DND-41 (cell line): Measurements from ENCODE around the gene DOCK3.
"Not testable (repeated sequence)": the region's sequence is repeated elsewhere in the genome, so short reads cannot be mapped to it uniquely, and the experiment has no call there.

Source experiments
- ATAC-seq: fragments of 200-7000 bp; cut with Tn5 transposase; 3 replicates; pipeline ENCODE4 v1.9.1; 2021; ENCODE audit warnings: low read depth; ENCODE audit not compliant: insufficient read depth
- DNase-seq: peaks from one replicate; pipeline ENCODE4 v3.0.0-alpha.2; 2020
- H2AFZ ChIP-seq: 2 replicates; pipeline ENCODE4 v1.6.0; 2012; ENCODE audit warnings: low read depth, low read length
- H3K27ac ChIP-seq: 2 replicates; pipeline ENCODE4 v1.5.1; 2012; ENCODE audit warnings: low read length, inconsistent platforms
- H3K27me3 ChIP-seq: fragments of 200-600 bp; sonication (generic); 2 replicates; pipeline ENCODE4 v1.6.0; 2012; ENCODE audit warnings: low read length, mild to moderate bottlenecking, inconsistent platforms; ENCODE audit not compliant: insufficient read depth, poor library complexity
- H3K36me3 ChIP-seq: 2 replicates; pipeline ENCODE4 v1.5.1; 2012; ENCODE audit warnings: low read length, inconsistent platforms; ENCODE audit not compliant: insufficient read depth
- H3K4me1 ChIP-seq: 2 replicates; pipeline ENCODE4 v1.5.1; 2012; ENCODE audit warnings: mild to moderate bottlenecking, low read length; ENCODE audit not compliant: insufficient read depth
- H3K4me2 ChIP-seq: 2 replicates; pipeline ENCODE4 v1.6.0; 2012; ENCODE audit warnings: mild to moderate bottlenecking, moderate library complexity, low read length, inconsistent platforms; ENCODE audit not compliant: insufficient read depth
- H3K4me3 ChIP-seq, 2 experiments: fragments of 200-600 bp in 1 of 2; shearing (Covaris generic) in 1 of 2; 2 replicates each; pipeline ENCODE4 v1.5.1; 2012 to 2016; ENCODE audit warnings: inconsistent platforms in 2 of 2, low read length in 2 of 2, mild to moderate bottlenecking in 2 of 2, low read depth in 1 of 2, moderate library complexity in 1 of 2
- H3K79me2 ChIP-seq: 2 replicates; pipeline ENCODE4 v1.6.0; 2012; ENCODE audit warnings: low read length, inconsistent platforms; ENCODE audit not compliant: insufficient read depth
- H3K9ac ChIP-seq: 2 replicates; pipeline ENCODE4 v1.6.0; 2012; ENCODE audit warnings: low read depth, mild to moderate bottlenecking, inconsistent platforms, low read length, moderate library complexity
- H3K9me3 ChIP-seq: 2 replicates; pipeline ENCODE4 v1.5.1; 2012; ENCODE audit warnings: low read length, moderate library complexity, mild to moderate bottlenecking, inconsistent platforms; ENCODE audit not compliant: insufficient read depth, severe bottlenecking
- H4K20me1 ChIP-seq: 2 replicates; pipeline ENCODE4 v1.6.0; 2012; ENCODE audit warnings: low read length; ENCODE audit not compliant: insufficient read depth
- EZH2 ChIP-seq: IDR thresholded peaks from 3 replicates; pipeline ENCODE4 v1.6.1; 2012; ENCODE audit warnings: borderline replicate concordance, low read depth, mild to moderate bottlenecking, moderate library complexity, low read length, inconsistent platforms; ENCODE audit not compliant: severe bottlenecking
- TF ChIP-seq, protein P1 (sequence below): IDR thresholded peaks from 2 replicates; pipeline ENCODE4 v1.5.1; 2012; ENCODE audit warnings: borderline replicate concordance, low read length, moderate library complexity, mild to moderate bottlenecking; ENCODE audit not compliant: poor library complexity, severe bottlenecking; ENCODE audit errors: extremely low read depth

The DOCK3 gene

DNA sequence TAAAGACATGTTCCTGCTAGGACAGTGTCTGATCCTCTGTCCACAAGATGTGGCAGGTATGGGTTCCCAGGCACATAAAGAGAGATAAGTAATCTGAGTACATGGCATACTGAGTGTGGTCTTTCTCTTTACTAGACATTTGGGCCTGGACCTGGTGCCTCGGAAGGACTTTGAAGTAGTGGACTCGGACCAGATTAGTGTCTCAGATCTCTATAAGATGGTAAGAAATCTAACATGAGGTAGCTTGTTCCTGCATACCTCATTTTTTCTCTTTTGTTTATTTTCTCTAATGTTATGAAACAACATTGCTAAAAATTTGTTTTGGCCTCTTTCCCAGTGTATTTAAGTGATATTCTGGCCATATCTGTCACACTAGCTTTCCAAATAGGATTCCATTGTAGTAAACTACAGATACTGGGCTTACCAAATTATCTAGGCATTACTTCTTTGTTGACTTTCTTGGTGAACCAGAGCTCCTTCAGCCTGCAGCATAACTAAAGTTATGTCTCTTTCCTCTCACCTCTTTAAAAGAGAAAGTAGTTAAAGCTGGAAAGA is 400.6 kb downstream of the DOCK3 start:
- DNase-seq = no peak

DNA sequence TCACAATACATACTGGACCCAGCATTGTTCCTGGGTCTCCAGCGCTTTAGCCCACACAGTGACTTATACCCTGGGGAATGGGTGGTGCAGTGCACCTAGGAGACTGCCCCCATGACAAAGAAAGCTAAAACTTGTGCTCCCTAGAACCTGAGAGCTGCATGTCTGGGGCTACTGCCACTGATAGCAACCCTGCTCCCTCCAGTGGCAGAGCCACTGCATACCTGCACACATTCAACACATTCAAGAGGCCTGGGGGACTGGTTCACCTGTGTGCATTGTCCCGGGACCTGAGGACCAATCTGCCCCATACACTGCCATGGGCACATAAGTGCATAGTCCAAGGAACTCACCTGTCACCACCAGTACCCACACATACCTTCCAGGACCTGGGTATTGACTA is 407.6 kb downstream of the DOCK3 start:
- TF ChIP-seq EZH2 = no peak

More for the DNA sequence above, 400.6 kb downstream of the DOCK3 start:
- no peak overlapping the region for H2AFZ ChIP-seq
- no peaks in the 10 kb centered on the region for H3K79me2 ChIP-seq
- no peak overlapping the region for H3K4me3 ChIP-seq
- H3K4me1 ChIP-seq = no peaks in the 10 kb centered on the region
- H3K36me3 ChIP-seq = no peaks in the 10 kb centered on the region
- ATAC-seq = no peak
- no peaks in the 10 kb centered on the region for H3K9me3 ChIP-seq
- peaks cover 3% of the 10 kb centered on the region for H3K27me3 ChIP-seq
- no peak overlapping the region for H3K27ac ChIP-seq
- TF ChIP-seq, protein P1, sequence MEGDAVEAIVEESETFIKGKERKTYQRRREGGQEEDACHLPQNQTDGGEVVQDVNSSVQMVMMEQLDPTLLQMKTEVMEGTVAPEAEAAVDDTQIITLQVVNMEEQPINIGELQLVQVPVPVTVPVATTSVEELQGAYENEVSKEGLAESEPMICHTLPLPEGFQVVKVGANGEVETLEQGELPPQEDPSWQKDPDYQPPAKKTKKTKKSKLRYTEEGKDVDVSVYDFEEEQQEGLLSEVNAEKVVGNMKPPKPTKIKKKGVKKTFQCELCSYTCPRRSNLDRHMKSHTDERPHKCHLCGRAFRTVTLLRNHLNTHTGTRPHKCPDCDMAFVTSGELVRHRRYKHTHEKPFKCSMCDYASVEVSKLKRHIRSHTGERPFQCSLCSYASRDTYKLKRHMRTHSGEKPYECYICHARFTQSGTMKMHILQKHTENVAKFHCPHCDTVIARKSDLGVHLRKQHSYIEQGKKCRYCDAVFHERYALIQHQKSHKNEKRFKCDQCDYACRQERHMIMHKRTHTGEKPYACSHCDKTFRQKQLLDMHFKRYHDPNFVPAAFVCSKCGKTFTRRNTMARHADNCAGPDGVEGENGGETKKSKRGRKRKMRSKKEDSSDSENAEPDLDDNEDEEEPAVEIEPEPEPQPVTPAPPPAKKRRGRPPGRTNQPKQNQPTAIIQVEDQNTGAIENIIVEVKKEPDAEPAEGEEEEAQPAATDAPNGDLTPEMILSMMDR = no peak
- TF ChIP-seq EZH2 = no peak
- no peaks in the 10 kb centered on the region for H4K20me1 ChIP-seq
- no peak overlapping the region for H3K9ac ChIP-seq
- no peak overlapping the region for H3K4me2 ChIP-seq

DNA sequence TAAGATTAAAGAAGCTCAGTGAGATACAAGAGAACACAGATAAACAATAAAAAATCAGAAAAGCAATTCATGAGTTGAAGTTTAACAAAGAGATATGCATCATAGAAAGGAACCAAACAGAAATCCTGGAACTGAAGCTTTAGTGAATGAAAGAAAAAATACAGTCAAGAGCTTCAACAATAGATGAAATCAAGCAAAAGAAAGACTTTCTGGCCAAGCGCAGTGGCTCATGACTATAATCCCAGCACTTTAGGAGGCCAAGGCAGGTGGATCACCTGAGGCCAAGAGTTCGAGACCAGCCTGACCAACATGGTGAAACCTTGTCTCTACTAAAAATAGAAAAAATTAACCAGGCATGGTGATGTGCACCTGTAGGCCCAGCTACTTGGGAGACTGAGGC is 408.8 kb downstream of the DOCK3 start:
- Histone ChIP-seq H3K36me3 (no peaks in the 10 kb centered on the region), H4K20me1 (no peaks in the 10 kb centered on the region), H3K4me3 (no peak overlapping the region), H3K79me2 (no peaks in the 10 kb centered on the region), H3K4me1 (no peaks in the 10 kb centered on the region), H3K27me3 (peaks cover under 1% of the 10 kb centered on the region), H3K9ac (no peak overlapping the region), H3K9me3 (peaks cover 11% of the 10 kb centered on the region), H3K27ac (no peak overlapping the region), H2AFZ (no peak overlapping the region), H3K4me2 (no peak overlapping the region)
- ATAC-seq (no peak), DNase-seq (no peak)
- TF ChIP-seq, protein P1 = no peak
- no peak for TF ChIP-seq EZH2

More for the DNA sequence above, 407.6 kb downstream of the DOCK3 start:
- Histone ChIP-seq H3K27me3 (no peaks in the 10 kb centered on the region), H3K79me2 (no peaks in the 10 kb centered on the region), H3K4me1 (no peaks in the 10 kb centered on the region), H4K20me1 (no peaks in the 10 kb centered on the region), H3K9ac (no peak overlapping the region), H3K27ac (no peak overlapping the region), H3K36me3 (no peaks in the 10 kb centered on the region), H3K9me3 (peaks cover 11% of the 10 kb centered on the region), H3K4me3 (no peak overlapping the region), H2AFZ (no peak overlapping the region), H3K4me2 (no peak overlapping the region)
- no peak for DNase-seq
- no peak for ATAC-seq

DNA sequence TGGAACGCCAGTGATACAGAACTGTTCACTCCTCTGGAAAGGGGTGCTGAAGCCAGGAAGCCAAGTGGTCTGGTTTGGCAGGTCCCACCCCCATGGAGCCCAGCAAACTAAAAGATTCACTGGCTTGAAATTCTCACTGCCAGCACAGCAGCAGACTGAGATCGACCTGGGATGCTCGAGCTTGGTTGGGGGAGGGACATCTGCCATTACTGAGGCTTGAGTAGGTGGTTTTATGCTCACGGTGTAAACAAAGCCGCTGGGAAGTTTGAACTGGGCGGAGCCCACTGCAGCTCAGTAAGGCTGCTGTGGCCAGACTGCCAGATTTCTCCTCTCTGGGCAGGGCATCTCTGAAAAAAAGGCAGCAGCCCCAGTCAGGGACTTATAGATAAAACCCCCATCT is 417.4 kb downstream of the DOCK3 start:
- H3K9me3 ChIP-seq, H3K79me2 ChIP-seq, DNase-seq, H3K27ac ChIP-seq, H3K4me1 ChIP-seq, H4K20me1 ChIP-seq, H3K27me3 ChIP-seq, ATAC-seq, H3K4me2 ChIP-seq, H3K4me3 ChIP-seq, H2AFZ ChIP-seq, H3K36me3 ChIP-seq, H3K9ac ChIP-seq: not testable (repeated sequence)

DNA sequence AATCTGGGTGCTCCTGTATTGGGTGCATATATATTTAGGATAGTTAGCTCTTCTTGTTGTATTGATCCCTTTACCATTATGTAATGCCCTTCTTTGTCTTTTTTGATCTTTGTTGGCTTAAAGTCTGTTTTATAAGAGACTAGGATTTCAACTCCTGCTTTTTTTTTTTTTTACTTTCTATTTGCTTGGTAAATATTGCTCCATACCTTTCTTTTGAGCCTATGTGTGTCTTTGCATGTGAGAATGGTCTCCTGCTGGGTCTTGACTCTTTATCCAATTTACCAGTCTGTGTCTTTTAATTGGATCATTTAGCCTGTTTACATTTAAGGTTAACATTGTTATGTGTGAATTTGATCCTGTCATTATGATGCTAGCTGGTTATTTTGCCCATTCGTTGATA is 420.1 kb downstream of the DOCK3 start:
- not testable (repeated sequence) for ATAC-seq, H4K20me1 ChIP-seq, DNase-seq

More for the DNA sequence above, 420.1 kb downstream of the DOCK3 start:
- not testable (repeated sequence) for H3K79me2 ChIP-seq, H3K4me2 ChIP-seq, H3K36me3 ChIP-seq, H2AFZ ChIP-seq, H3K4me3 ChIP-seq, H3K27me3 ChIP-seq, H3K27ac ChIP-seq, H3K9ac ChIP-seq, H3K4me1 ChIP-seq, H3K9me3 ChIP-seq
